Prostate gland (tissue), 2 donors: ENCODE results near the gene ADGRD1. TPM values are rescaled to one million over a fixed set of nuclear protein-coding genes. Genes with fewer than 3 reads are reported as not detected.

Experiments used
- DNase-seq: peaks from one replicate; pipeline ENCODE4 v3.0.0-alpha.2; 2019; ENCODE audit warnings: low spot score
- H3K27ac ChIP-seq, 2 donors: fragments of 200-600 bp; sonication (generic); 2 replicates each; pipeline ENCODE4 v1.5.1; 2017 to 2019
- H3K27me3 ChIP-seq: fragments of 200-600 bp; sonication (generic); replicated peaks from 2 replicates; pipeline ENCODE4 v1.5.1; 2019; ENCODE audit not compliant: insufficient read depth
- H3K36me3 ChIP-seq, 2 donors: fragments of 200-600 bp; sonication (generic); 1 replicate in 1 of 2; 2 replicates in 1 of 2; pipeline versions ENCODE4 v1.5.1 to v1.8.1; 2017 to 2019
- H3K4me1 ChIP-seq: fragments of 200-600 bp; sonication (generic); replicated peaks from 2 replicates; pipeline ENCODE4 v1.5.1; 2019
- H3K4me3 ChIP-seq, 2 donors: fragments of 200-600 bp; sonication (generic); 2 replicates each; pipeline ENCODE4 v1.5.1; 2017 to 2019
- H3K9me3 ChIP-seq: fragments of 200-600 bp; sonication (generic); 2 replicates; pipeline ENCODE4 v1.5.1; 2017
- POLR2A ChIP-seq: fragments of 450-650 bp; IDR thresholded peaks from one replicate; pipeline ENCODE4 v1.6.1; 2016; ENCODE audit warnings: antibody characterized with exemption, mild to moderate bottlenecking
- POLR2AphosphoS5 ChIP-seq: sonication (generic); formaldehyde crosslinking; IDR thresholded peaks from one replicate; pipeline ENCODE4 v1.6.1; 2017; ENCODE audit warnings: antibody characterized with exemption
- WGBS: methylation state at CpG from one replicate; pipeline ENCODE4 v1.1.5; 2018; 5-methylcytosine and 5-hydroxymethylcytosine counted together
- intact Hi-C: fragments of 100-400 bp; cut with DNase I; formaldehyde crosslinking; loops from one replicate; pipeline ENCODE4 v1.14.2; 2022
- total RNA-seq, 2 donors: library from RNA; depleted of rRNA; stranded (reverse); fragments of >200 nt; gene quantifications; one replicate each; pipeline ENCODE4 v1.1.0, GENCODE V29; 2016
- TF ChIP-seq, protein P1 (sequence below), 4 experiments: fragments of 200-600 bp in 2 of 4; fragments of 450-650 bp in 2 of 4; sonication (generic) in 2 of 4; IDR thresholded peaks; 1 replicate in 3 of 4; 2 replicates in 1 of 4; pipeline ENCODE4 v1.5.1; 2016 to 2019; ENCODE audit warnings: antibody characterized with exemption in 4 of 4, mild to moderate bottlenecking in 2 of 4, moderate library complexity in 2 of 4

The ADGRD1 gene
- total RNA-seq, 2 donors from 2014 or later, result 4.3 to 20.9 TPM

DNA sequence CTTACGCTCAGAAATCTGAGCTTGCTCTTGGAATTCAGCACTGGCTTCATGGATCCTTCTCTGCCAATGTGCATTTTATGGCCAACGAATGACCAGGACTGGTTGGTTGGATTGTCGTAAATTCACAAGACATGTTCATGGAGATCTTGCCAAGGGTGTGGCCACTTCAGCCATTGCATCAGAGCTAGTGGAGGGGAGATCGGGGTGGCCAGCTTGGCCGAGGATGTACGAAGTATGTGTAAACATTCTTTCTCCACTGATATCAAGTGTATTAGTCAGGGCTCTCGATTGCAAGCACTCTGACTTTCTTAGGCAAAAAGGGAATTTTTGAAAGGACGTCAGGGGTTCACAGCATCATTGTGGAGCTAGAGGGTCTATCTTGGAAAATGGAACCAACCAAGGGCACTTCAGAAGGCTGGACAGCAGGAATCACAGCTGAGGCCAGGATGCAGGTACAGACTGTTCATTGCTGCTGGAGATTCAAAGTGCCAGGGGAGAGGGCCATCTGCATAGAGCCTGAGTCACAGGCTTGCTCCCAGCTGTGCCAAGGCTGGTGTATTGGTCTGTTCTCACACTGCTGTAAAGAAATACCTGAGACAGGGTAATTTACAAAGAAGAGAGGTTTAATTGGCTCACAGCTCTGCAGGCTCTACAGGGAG, 32.9 kb upstream of the ADGRD1 start:
- 31% methylated on average over 8 of the region's 8 CpGs for WGBS
- intact Hi-C loops, result no loop called here

DNA sequence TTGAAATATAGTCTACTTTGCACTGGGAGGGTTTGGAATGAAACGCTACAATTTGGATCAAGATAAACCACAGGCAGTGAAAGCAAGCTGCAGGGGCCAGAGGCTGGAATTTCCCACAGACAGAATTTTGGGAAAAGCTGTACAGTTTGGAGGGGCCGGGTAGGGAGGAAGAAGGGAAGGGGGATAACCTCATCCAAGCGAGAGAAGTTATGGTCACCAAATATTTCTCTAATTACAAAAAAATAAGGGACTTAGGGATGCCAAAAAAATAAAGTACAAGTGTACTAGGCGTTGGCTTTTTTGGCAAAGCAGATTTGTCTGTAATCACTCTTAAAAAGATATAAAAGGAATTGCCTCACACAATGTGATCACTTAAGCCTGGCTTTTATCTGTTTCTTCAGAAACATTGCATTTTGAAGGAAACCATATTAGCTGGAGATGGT, 31.2 kb upstream of the ADGRD1 start:
- no peak for DNase-seq
- H3K4me1 ChIP-seq, result no peaks in the 10 kb centered on the region
- no peaks in the 10 kb centered on the region for H3K9me3 ChIP-seq
- intact Hi-C loops, result no loop called here
- H3K36me3 ChIP-seq, result no peaks in the 10 kb centered on the region
- no peak overlapping the region for H3K4me3 ChIP-seq
- TF ChIP-seq POLR2A, result no peak
- TF ChIP-seq, protein P1, sequence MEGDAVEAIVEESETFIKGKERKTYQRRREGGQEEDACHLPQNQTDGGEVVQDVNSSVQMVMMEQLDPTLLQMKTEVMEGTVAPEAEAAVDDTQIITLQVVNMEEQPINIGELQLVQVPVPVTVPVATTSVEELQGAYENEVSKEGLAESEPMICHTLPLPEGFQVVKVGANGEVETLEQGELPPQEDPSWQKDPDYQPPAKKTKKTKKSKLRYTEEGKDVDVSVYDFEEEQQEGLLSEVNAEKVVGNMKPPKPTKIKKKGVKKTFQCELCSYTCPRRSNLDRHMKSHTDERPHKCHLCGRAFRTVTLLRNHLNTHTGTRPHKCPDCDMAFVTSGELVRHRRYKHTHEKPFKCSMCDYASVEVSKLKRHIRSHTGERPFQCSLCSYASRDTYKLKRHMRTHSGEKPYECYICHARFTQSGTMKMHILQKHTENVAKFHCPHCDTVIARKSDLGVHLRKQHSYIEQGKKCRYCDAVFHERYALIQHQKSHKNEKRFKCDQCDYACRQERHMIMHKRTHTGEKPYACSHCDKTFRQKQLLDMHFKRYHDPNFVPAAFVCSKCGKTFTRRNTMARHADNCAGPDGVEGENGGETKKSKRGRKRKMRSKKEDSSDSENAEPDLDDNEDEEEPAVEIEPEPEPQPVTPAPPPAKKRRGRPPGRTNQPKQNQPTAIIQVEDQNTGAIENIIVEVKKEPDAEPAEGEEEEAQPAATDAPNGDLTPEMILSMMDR (IDR thresholded peaks at IDR 0.05), result no peak
- no peak for TF ChIP-seq POLR2AphosphoS5
- no peaks in the 10 kb centered on the region for H3K27me3 ChIP-seq
- no peak overlapping the region for H3K27ac ChIP-seq
- WGBS, result 57% methylated on average over 4 of the region's 4 CpGs

More for the DNA sequence above, 32.9 kb upstream of the ADGRD1 start:
- no peaks in the 10 kb centered on the region for H3K36me3 ChIP-seq
- H3K9me3 ChIP-seq, result no peaks in the 10 kb centered on the region
- DNase-seq, result no peak
- H3K4me1 ChIP-seq, result no peaks in the 10 kb centered on the region
- no peak overlapping the region for H3K4me3 ChIP-seq
- no peak overlapping the region for H3K27ac ChIP-seq
- TF ChIP-seq, protein P1 (IDR thresholded peaks at IDR 0.05), result no peak
- no peak for TF ChIP-seq POLR2AphosphoS5
- TF ChIP-seq POLR2A, result no peak
- H3K27me3 ChIP-seq, result no peaks in the 10 kb centered on the region

DNA sequence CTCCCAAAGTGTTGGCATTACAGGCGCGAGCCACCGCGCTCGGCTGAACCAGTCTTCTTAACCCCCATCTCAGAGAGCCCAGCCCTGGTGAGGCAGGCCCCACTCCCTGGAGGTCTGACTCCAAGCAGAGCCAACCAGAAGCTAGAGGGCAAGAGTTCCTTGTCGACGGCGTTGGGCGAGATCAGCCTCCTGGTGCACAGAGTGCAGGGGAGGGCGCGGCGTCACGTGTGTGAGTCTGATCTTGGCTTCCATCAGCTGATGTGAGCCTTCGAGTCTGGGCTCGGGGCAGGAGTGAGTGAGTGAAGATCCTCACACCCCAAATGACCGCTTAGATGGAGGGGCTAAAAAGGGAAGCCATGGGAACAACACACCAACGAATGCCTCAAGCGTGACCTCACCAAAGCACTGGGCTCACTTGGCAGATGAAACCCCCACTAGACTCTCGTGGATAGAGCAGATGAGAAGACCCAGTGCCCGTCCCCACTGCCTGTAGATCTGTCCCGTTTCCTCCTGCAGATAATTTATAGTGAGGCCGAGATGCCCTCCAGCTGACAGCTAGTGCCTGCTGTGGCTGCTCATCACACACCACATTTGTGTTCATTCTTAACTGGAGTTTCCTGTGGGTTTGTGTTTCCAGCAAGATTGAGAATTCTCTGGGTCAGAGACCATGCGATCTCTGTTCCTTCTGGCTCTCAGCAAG, 28.6 kb upstream of the ADGRD1 start:
- no peaks in the 10 kb centered on the region for H3K36me3 ChIP-seq
- intact Hi-C loops, result no loop called here
- no peak for DNase-seq
- peak overlapping the region in 1 of 2 donors; percentile 18 for H3K27ac ChIP-seq
- no peaks in the 10 kb centered on the region for H3K27me3 ChIP-seq
- no peaks in the 10 kb centered on the region for H3K9me3 ChIP-seq
- WGBS, result 78% methylated on average over 23 of the region's 23 CpGs
- H3K4me3 ChIP-seq, result no peak overlapping the region
- no peak for TF ChIP-seq POLR2A
- TF ChIP-seq POLR2AphosphoS5, result no peak
- TF ChIP-seq, protein P1 (IDR thresholded peaks at IDR 0.05), result no peak
- no peaks in the 10 kb centered on the region for H3K4me1 ChIP-seq

DNA sequence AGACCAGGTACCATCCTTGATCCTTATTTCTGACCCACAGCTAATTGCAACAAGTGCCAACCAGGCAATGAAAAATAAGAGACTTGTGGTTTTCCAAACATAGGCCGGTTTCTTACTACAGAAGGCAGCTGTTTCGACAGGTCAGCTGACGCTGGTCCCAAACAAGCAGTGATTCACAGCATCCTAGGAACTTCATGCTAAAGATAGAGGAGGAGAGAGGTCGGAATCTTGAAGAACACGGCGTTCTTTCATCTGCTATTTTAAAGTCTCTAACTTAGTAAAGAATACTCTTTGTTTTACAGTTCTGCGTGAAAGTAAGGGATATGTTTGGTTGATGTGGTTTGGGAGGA, 28.1 kb upstream of the ADGRD1 start:
- 45% methylated on average over 7 of the region's 7 CpGs for WGBS
- Histone ChIP-seq H3K27me3 (no peaks in the 10 kb centered on the region), H3K4me3 (no peak overlapping the region), H3K36me3 (no peaks in the 10 kb centered on the region), H3K27ac (peak overlapping the region in 1 of 2 donors; percentile 18), H3K9me3 (no peaks in the 10 kb centered on the region), H3K4me1 (no peaks in the 10 kb centered on the region)
- DNase-seq, result no peak
- intact Hi-C loops, result no loop called here
- TF ChIP-seq POLR2AphosphoS5, result peak; percentile 53
- no peak for TF ChIP-seq POLR2A

DNA sequence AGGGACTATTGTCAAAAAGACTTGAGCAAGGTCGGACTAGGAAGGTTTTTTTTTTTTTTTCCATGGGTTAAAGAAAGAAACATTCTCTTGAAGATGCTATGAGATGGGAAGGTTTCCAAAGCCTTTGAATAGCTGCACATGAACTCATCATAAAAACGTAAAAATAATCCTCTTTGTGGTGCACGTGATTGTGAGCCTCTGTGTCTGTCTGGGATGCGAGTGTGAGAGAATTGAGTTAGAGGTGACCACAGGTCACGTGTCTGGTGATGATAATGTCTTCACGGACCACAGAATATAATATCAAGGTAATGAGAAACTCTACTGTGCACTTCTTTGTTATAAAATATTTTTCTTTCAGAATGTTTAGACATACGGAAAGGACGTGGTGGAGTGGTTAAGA, 24.3 kb upstream of the ADGRD1 start:
- intact Hi-C loops, result no loop called here
- Histone ChIP-seq H3K27me3 (no peaks in the 10 kb centered on the region), H3K36me3 (no peaks in the 10 kb centered on the region), H3K4me1 (no peaks in the 10 kb centered on the region), H3K27ac (no peak overlapping the region), H3K4me3 (no peak overlapping the region), H3K9me3 (no peaks in the 10 kb centered on the region)
- TF ChIP-seq, protein P1 (IDR thresholded peaks at IDR 0.05), result no peak
- no peak for TF ChIP-seq POLR2AphosphoS5
- no peak for TF ChIP-seq POLR2A
- DNase-seq, result no peak
- WGBS, result 64% methylated on average over 8 of the region's 8 CpGs
